Measurements from ENCODE around the gene CTTN. TPM values are rescaled to one million over a fixed set of nuclear protein-coding genes. Genes with fewer than 3 reads are reported as not detected.

Gene CTTN
- total and polyA plus RNA-seq, 9 of the 15 experiments (the other 6 are each of a cell fraction or from before 2014, with no cell fraction given) = 9.9 to 158 (median 99.7) TPM

- TF ChIP-seq VEZF1 (CRISPR knock-in tag; IDR thresholded peaks at IDR 0.05) = peak; percentile 85
- TF ChIP-seq ZNF586 (CRISPR knock-in tag; conservative IDR thresholded peaks at IDR 0.05) = no peak
- TF ChIP-seq, protein P1, sequence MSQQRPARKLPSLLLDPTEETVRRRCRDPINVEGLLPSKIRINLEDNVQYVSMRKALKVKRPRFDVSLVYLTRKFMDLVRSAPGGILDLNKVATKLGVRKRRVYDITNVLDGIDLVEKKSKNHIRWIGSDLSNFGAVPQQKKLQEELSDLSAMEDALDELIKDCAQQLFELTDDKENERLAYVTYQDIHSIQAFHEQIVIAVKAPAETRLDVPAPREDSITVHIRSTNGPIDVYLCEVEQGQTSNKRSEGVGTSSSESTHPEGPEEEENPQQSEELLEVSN (IDR thresholded peaks at IDR 0.05; ENCODE audit: borderline replicate concordance in 1 of 2, extremely low read depth in 1 of 2, insufficient read depth in 1 of 2, insufficient read length in 1 of 2, low read depth in 1 of 2, low read length in 1 of 2, poor library complexity in 1 of 2, severe bottlenecking in 1 of 2) = peak; percentile 70 to 75
- peak; percentile 93 for TF ChIP-seq POLR2G (IDR thresholded peaks at IDR 0.05; ENCODE audit: low read depth, low read length)
- 0 out of 2 replicates have a peak, but pooled peaks have one; percentile 40 for TF ChIP-seq NCOA1 (IDR thresholded peaks at IDR 0.05; ENCODE audit: low read depth)
- peak; percentile 81 for TF ChIP-seq SUPT5H (IDR thresholded peaks at IDR 0.05)
- peak; percentile 81 for TF ChIP-seq ZBTB43 (CRISPR knock-in tag; IDR thresholded peaks at IDR 0.05)
- no peak for TF ChIP-seq TCF3 (CRISPR knock-in tag; IDR thresholded peaks at IDR 0.05)
- TF ChIP-seq ZBTB49 (CRISPR knock-in tag; IDR thresholded peaks at IDR 0.05; ENCODE audit: borderline replicate concordance) = 0 out of 2 replicates have a peak, but pooled peaks have one; percentile 51
- TF ChIP-seq ETV6 (IDR thresholded peaks at IDR 0.05; ENCODE audit: borderline replicate concordance in 1 of 2, low read depth in 2 of 2, low read length in 1 of 2) = peak; percentile 55 to 67; a peak in 2 of 4 replicates
- TF ChIP-seq ETV6 (CRISPR knock-in tag; IDR thresholded peaks at IDR 0.05; ENCODE audit: borderline replicate concordance) = peak; percentile 77; the same call in 1 of the 2 replicates
- peak; percentile 17; the same call in 1 of the 2 replicates for TF ChIP-seq ZNF583 (CRISPR knock-in tag; IDR thresholded peaks at IDR 0.05)
- TF ChIP-seq RNF2 (IDR thresholded peaks at IDR 0.05) = peak; percentile 48; the same call in 1 of the 2 replicates
- peak; percentile 27 for TF ChIP-seq RB1 (IDR thresholded peaks at IDR 0.05; ENCODE audit: low read depth)
- no peak for TF ChIP-seq E2F3 (CRISPR knock-in tag; IDR thresholded peaks at IDR 0.05)
- TF ChIP-seq BHLHE40 (IDR thresholded peaks at IDR 0.05; ENCODE audit: low read length) = peak; percentile 86
- 0 out of 4 replicates have a peak, but pooled peaks of 1 of the 2 experiments have one; percentile 10 for TF ChIP-seq TBL1XR1 (IDR thresholded peaks at IDR 0.05; ENCODE audit: low read length in 2 of 2)
- peak; percentile 100 for TF ChIP-seq ZBTB1 (CRISPR knock-in tag; IDR thresholded peaks at IDR 0.05; ENCODE audit: borderline replicate concordance, low read depth)
- TF ChIP-seq EP300 (IDR thresholded peaks at IDR 0.05; ENCODE audit: low read length) = peak; percentile 6; the same call in 1 of the 2 replicates
- peak; percentile 0 to 92; a peak in 2 of 4 replicates for TF ChIP-seq HDAC1 (IDR thresholded peaks at IDR 0.05)
- peak; percentile 71 for TF ChIP-seq POLR2AphosphoS5 (IDR thresholded peaks at IDR 0.05; ENCODE audit: control insufficient read depth, insufficient read depth, low read depth, low read length)
These were observed at the start of gene CTTN (continued) for GRCh38 chr11:70397983-70398833.

All from K562 (cell line).